Right ventricle myocardium superior (tissue), 1 donor: ENCODE results near the gene MAB21L2. TPM values are rescaled to one million over a fixed set of nuclear protein-coding genes. Genes with fewer than 3 reads are reported as not detected.

ENCODE experiments used
- ATAC-seq: fragments of 200-7000 bp; cut with Tn5 transposase; one replicate; pipeline ENCODE4 v1.9.1; 2020; ENCODE audit warnings: mild to moderate bottlenecking; ENCODE audit not compliant: poor library complexity
- DNase-seq: peaks from one replicate; pipeline ENCODE4 v3.0.0-alpha.2; 2020
- intact Hi-C: fragments of 100-400 bp; cut with DNase I; formaldehyde crosslinking; loops from one replicate; pipeline ENCODE4 v1.11.2; 2022
- total RNA-seq: library from RNA; stranded (reverse); fragmentation: NEBNext Ultra II Directional; extraction: Animal tissue kit (Norgen Biotek cat#: 25700); gene quantifications from one replicate; pipeline ENCODE4 v1.2.1, GENCODE V29; 2021
- donor health status: DM: no; HTN: yes; CAD: no; lungs with severe emphysema.

The MAB21L2 gene
- total RNA-seq, 1 donor from 2014 or later = 0.11 TPM

DNA sequence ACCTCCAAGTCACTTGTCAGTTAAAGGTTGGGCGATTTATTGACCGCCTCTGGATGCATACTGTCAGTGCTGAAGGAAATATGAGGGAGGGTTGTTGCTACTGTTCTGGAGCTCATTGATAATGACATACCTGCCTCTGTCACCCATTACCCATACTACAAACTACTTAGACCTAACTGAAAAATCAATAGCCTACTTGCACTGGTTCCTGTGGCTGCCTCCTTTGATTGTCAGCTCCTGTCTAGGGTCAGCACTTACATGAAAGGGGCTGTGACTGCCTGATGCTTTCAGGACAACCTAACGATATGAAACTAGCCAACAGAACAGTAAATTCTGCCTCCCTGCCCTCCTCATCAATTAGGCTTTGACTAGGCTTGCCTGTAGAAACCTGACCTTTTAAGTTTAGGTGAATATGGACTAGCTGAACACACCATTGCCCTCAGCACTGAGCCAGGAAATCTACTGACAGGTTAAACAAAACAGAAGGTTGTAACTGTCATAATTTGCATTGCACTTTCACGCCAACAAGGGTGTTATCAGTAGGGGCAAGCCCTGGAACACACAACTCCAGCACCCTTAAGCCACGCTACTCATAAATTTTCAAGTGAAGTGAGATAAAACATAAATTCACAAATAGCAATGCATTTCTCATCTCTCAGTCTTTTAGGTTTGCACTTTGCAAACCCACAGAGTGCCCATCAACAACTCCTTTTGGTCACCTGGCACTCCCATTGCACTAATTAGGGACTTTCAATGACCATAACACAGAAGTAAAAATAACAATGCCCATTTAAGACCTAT is 9.0 kb upstream of the MAB21L2 start:
- DNase-seq (no peak), ATAC-seq (peak; percentile 52)
- intact Hi-C loops = no loop called here

DNA sequence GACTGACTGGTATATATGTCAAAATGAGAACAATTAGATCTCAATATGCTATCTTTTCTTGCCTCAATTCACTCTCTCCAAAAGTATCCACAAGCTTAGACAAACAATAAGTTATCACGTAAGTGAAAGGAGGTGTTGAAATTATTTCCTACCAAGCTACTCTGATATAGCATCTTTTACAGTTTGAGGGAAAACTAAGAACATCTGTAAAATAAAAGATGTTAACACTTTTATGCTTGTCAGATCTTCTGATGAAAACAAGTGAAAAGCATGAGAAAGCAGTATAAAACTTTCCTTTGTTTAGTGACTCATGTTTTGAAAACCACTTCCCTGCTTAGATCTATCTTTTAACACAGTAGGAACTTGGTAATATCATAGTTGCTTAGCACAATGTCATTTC is 8.4 kb upstream of the MAB21L2 start:
- ATAC-seq (no peak), DNase-seq (no peak)
- intact Hi-C loops = no loop called here

DNA sequence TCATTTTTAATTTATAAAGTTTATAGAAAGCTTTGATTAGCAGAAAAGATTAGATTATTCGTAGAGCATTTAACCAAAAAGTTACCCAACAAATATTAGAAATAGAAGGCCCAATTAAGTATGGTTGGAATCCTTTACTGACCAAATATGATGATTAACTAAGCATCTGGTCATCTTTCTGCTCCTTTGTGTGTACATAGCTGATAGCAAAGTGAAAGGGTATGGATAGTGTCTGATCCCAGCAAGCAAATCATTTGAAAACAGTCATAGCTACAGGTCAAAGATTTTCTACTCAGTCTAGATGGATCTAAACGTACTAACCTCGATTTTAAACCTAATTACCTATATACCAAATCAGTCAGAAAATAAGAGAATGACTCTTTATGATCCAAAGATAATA is 7.3 kb upstream of the MAB21L2 start:
- intact Hi-C loops = no loop called here
- no peak for ATAC-seq

DNA sequence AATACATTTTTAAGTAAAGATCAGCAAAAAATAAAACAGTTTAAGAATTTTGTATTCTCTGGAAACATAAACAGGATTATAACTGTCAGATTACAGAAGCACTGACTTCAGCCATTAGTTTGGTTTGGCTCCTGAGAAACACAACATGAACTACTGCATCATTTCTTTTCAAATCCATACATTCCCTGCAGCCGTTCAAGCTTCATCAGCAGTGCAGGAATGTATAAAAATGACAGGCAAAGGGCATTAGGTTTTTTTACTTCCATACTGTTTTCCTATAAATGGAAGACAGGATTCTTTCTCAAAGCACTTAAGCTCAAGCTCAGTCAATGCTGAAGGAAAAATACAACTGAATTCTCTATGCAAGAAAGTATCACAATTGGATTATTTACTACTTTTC is 4.2 kb upstream of the MAB21L2 start:
- no peak for DNase-seq
- ATAC-seq = no peak
- intact Hi-C loops = no loop called here

More for the DNA sequence above, 7.3 kb upstream of the MAB21L2 start:
- DNase-seq = no peak

DNA sequence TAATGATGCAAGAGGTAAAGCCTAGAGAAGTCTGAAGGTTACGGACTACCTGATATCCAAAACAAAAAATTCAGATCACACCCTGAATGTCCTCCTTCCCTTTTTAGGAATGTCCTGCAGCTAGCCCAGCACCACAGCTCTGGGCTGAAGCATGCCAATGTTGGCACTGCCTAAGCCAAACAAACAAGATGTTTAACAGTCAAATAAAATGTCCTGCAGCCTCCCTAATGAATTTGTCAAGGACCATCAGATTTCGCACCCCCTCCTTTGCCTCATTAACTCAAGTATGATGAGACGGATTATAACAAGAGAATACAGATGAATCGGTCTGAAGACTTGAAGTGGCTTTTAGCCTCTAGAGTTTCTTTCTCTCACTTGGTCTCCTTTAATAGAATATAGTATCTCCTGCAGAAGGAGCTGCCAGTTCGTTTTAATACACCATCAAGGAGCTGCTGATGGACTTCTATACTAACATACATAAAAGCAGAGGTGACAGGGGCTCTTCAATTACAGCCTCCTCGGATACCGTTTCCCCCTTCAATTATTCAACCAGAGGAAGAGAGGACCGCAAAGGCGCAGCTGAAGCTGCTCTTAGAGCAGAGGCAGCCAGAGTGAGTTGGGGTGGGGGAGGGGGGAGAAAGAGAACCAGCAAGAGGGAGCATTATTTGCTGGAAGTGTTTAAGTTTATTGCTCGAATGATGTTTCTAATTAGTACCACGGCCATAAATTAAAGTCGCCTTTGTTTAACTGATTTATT is 3.0 kb upstream of the MAB21L2 start:
- ATAC-seq (no peak), DNase-seq (no peak)
- intact Hi-C loops = no loop called here

DNA sequence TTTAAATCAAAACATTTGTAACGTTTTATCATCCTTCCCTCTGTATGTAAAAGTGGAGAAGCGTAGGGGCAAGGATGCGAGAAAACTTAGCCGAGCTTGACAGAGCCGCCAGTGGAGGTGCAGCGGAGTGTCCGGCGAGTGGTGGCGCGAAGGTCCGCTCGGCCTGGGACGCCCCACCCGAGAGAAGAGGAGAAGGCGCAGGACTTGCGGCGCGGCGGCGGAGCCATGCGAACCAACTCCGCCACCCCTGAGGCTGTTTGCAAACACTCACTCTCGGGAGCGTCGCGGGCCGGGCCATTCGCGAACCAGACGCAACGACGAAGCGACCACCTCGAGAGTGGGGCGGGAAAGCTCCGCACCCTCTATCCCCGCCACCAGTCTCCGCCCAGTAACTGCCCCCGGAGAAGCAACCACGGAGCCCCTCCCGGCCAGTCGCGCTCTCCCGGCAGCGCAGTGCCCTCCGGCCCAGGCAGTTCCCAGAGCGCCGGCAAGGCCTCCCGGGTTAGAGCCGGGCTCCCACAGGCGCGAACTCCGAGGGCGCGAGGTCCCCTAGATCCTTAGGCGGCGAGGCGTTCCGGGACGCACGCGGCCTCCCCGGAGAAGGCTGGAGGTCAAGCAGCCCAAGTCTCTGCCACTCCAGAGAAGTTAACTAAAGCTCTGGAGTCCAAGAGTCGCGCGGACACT is 2.3 kb upstream of the MAB21L2 start:
- intact Hi-C loops = no loop called here
- DNase-seq (peak; percentile 39), ATAC-seq (peak; percentile 71)

DNA sequence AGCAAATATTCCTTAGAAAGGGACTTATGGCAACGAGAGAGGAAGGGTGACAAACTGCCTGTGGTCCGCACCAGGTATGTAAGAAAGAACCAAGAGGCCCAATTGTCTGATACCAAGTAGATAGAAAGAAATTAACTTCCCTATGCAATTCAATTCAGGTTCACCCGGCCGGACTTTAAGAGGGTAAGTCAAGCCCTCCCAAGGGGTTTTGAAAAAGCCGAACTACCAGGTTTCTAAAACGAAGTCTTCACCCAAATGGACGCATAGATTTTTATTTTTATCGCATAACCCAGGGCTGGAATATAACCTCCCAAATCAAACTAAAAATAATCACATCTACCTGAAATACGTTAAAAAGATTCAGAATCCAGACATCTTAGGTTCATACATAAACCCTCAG is 1.6 kb upstream of the MAB21L2 start:
- no peak for DNase-seq
- no peak for ATAC-seq
- intact Hi-C loops = no loop called here

DNA sequence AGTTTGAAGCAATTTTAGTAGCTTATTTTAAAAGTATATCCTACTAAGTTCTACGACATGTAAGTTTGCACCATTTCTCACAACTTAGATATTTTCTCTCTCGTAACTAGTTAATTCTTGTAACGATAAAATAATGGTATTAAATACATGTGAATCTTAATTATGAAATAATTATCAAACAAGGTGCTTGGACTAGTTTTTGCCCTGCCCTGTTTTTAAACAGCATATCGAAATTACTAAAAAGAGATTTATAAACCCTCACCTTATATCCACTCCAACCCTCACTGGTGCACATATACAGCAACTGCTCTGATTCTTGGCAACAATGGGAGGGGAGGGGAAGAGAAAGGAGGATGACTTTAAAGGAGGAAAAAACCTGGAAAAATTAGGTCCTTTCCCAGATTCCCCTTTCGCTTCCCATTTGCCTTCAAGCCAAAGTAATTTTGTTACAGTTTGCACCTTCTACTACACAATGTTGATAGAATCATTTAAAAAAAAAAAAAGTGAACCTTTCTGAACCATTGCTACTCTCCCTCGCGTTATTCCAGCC is 820 bp upstream of the MAB21L2 start:
- intact Hi-C loops = no loop called here
- no peak for DNase-seq
- no peak for ATAC-seq

DNA sequence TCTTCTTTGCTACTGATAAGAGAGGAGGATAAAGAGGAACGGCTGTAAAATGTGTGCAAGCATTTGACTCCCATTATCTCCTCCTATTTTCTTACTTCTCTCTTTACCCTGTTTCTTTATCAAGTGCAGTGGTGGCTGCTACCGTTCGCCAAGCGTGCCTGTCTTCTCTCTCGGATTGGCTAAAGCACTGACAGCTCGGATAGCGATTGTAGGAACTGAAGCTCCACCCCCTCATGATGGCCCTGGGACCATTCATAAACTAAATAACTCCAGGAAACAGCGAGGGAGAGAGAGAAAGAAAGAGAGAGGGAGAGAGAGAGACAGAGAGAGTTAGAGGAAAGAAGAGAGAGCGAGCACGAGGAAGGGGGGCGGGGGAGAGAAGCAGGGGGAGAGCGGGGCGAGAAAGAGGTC is 305 bp upstream of the MAB21L2 start:
- DNase-seq (no peak), ATAC-seq (no peak)
- intact Hi-C loops = no loop called here

DNA sequence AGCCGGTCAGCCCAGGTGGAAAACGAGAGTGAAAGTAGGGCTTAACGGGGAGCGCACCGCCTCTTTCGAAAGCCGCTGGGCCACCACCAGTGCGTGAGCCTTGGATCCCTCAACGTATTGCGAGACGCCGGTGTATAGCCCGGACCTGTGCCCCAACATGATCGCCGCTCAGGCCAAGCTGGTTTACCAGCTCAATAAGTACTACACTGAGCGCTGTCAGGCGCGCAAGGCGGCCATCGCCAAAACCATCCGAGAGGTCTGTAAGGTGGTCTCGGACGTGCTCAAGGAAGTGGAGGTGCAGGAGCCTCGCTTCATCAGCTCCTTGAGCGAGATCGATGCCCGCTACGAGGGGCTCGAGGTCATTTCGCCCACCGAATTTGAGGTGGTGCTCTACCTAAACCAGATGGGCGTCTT is 929 bp downstream of the MAB21L2 start:
- DNase-seq = peak; percentile 36
- ATAC-seq = no peak
- intact Hi-C loops = no loop called here

DNA sequence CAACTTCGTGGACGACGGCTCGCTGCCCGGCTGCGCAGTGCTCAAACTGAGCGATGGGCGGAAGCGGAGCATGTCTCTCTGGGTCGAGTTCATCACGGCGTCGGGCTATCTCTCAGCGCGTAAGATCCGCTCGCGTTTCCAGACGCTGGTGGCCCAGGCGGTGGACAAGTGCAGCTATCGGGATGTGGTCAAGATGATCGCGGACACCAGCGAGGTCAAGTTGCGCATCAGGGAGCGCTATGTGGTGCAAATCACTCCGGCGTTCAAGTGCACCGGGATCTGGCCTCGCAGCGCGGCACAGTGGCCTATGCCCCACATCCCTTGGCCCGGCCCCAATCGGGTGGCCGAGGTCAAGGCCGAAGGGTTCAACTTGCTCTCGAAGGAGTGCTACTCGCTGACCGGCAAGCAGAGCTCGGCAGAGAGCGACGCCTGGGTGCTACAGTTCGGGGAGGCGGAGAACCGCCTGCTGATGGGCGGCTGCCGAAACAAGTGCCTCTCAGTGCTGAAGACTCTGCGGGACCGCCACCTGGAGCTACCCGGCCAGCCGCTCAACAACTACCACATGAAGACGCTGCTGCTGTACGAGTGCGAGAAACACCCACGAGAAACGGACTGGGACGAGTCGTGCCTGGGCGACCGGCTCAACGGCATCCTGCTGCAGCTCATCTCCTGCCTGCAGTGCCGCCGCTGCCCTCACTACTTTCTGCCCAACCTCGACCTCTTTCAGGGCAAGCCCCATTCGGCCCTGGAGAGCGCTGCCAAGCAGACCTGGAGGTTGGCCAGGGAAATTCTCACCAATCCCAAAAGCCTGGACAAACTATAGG is 1.5 kb downstream of the MAB21L2 start:
- DNase-seq (peak; percentile 69), ATAC-seq (peak; percentile 77)
- intact Hi-C loops = no loop called here

DNA sequence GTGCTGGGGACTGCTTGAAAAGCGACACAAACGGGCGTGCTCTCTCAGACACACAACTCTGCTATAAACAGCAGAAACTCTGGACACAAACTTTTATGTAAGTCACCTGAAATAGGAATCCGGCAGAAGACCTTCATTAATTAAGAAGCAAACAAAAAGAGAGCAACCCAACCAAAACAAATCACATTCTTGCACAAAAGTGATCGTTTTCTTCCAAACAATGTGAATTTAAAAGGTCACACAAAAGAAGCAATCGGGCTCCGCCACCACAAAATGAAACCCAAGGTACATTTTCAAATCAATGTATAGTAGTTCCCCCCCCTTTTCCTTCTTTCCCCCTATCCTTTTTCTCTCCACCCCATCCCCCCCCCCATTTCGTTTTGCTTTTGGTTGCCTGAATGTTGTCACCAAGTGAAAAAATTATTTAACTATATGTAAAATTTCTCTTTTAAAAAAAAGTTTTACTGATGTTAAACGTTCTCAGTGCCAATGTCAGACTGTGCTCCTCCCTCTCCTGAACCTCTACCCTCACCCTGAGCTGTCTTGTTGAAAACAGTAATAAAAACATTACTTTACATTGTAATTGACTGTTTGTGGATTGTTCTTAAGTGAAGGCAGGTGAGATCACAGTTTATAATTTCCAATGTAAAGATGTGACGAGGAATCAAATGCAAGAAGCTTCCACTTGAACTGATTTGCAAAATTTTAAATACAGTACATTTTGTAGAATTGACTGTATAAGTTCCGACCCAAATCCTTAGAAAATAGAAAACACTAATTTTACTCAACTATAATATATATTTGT is 2.4 kb downstream of the MAB21L2 start:
- ATAC-seq (no peak), DNase-seq (no peak)
- intact Hi-C loops = no loop called here

DNA sequence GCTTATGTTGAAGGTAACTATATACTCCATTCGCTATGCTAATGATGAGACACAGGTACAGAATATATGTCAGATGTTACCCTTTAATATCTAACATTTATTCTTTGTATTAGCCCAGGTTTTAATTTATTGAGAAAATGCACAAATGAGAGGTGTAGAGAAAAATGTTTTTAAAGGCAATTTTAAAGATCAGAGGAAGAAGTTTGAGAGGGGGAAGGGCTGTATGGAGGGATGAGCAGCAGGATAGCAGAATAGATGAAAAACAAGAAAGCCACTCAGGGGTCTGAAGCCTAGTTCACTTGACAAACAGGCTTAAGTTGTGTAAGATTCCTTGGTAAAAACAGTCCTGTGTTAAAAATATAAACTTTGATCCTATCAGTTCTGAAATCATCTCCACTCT is 3.7 kb downstream of the MAB21L2 start:
- ATAC-seq (no peak), DNase-seq (no peak)
- intact Hi-C loops = no loop called here

DNA sequence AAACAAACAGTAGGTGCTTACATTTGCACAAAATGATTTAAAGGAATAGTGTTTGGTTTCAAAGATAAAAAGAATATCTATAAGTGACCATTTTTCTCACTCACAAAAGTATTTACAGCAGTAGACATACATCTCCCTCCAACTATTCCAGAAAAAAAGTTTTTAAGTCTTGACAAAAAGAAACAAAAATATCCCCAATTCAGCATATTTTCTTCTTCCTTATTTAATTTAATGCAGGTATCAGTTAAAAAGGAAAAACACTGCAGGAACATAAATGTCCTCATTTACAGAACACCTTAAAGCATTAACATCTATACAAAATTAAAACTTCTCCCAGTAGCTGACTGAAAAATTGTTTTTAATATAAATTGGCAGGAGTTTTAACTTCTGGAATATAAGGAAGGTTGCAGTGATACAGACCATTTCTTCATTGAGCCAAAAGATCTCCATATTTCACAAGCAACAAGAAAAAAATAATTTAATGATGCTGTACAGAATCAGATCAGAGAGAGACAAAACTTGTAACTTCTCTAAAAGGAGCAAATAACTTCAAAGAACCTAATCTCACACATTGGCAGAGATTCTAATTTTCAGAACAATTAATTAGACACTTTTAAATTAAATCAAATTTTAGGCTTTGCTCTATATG is 4.3 kb downstream of the MAB21L2 start:
- no peak for ATAC-seq
- intact Hi-C loops = no loop called here
- DNase-seq = no peak

DNA sequence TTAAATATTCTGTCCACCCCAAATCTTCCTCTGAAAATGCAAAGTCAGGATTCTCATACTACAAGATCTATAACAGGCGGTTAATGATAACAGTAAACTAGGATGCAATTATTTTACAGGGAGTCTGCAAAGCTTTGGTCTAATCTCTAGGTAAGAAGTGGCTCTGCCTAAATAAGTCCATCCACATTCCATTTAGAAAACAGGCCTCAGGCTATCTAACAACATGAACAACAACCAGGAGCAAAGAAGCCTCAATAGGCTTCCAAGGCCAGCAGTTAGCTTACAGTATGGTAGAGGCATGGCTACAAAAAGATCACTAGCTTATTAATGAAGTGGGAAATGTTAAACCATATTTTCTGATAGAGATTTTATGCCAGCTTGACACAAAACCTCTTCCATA is 6.4 kb downstream of the MAB21L2 start:
- intact Hi-C loops = no loop called here
- ATAC-seq = no peak
- DNase-seq = no peak

DNA sequence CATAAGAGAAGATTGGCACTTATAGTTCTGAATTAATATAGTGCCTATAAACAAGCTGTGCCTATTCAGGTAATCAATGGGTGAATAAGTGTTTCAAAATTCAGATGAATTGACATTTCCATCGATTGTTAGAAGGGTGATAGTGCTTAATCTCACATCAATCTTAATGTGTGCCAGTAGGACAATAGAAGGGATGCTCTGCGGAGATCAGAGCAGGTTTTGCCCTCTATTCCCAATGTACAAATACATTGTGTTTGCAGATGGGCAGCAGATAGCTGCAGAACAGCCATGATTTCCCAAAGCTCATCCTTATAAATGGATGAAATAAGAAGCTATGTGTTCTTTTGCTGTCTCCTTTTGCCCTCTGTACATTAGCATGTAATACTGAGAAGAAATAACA is 7.2 kb downstream of the MAB21L2 start:
- intact Hi-C loops = no loop called here
- ATAC-seq (no peak), DNase-seq (no peak)

DNA sequence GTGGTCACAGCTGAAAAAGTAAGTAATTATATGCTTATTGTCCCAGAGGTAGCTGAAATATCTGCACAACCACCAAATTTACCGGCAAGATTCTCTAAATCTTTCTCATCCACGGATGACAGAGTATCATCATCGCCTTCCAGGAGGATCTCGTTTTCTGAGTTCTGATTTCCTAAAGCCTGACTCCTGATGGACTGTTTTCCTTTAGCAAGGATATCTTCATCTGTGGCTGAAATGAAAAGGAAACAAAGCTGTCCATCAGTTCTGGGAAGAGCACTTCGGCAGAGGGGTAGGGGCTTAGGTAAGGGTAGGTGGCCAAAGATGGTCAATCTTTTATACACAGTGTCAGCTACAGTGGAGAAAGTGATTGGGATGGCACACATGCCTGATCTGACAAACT is 8.7 kb downstream of the MAB21L2 start:
- ATAC-seq (no peak), DNase-seq (no peak)
- intact Hi-C loops = no loop called here
